GM10266 (cell line): ENCODE results near the gene ZNF367.

Experiments
- DNase-seq: peaks from one replicate; pipeline ENCODE4 v3.0.0; 2012; ENCODE audit errors: extremely low spot score
- TF ChIP-seq, protein P1 (sequence below): IDR thresholded peaks from 2 replicates; pipeline ENCODE4 v1.5.1; 2012; ENCODE audit warnings: mild to moderate bottlenecking, low read depth; ENCODE audit not compliant: control insufficient read depth, insufficient read depth; ENCODE audit errors: missing control alignments

ZNF367 gene

DNA sequence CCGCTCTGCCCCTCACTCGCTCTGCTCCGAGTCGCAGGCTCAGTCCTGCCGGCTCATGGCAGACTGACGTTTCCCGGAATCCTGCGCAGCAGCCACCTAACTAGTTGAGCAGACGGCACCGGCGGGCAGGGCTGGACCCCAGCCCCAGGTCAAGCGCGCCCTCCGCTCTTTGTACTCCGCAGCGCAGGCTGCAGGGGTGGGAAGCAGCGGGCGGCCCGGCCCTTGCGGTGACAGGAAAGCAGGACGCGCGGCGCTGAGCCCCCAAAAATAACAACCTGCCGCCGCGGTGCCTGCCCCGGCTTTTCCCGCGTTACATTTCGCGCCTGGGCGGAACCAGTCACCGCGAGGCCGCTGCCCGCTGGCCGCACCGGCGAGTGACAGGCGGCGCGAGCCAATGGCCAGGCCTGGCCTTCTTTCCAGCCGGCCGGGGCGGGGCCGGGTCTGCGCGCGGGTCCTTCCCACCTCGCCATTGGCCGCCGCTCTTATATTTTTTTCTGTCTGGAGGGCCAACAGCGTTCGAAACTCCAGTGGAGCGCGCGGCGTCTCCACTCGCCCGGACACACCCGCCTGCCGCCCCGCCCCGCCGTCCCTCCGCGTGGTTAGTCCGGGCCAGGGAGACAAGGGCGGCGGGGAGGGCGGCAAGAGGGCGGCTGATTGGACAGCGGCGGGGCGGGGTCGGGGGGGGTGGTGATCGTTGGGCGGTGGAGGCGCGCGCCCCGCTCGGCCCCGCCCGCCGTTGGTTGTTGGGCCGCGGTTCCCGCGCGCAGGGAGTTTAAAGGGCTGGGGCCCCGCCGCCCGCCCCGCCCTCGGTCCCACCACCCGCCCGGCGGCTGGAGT lies at the start of gene ZNF367:
ZNF367 (minus strand) TSS at position 288 of the 837 bp plus-strand sequence. CDS start 338 bp downstream, outside the sequence.
- TF ChIP-seq, protein P1, sequence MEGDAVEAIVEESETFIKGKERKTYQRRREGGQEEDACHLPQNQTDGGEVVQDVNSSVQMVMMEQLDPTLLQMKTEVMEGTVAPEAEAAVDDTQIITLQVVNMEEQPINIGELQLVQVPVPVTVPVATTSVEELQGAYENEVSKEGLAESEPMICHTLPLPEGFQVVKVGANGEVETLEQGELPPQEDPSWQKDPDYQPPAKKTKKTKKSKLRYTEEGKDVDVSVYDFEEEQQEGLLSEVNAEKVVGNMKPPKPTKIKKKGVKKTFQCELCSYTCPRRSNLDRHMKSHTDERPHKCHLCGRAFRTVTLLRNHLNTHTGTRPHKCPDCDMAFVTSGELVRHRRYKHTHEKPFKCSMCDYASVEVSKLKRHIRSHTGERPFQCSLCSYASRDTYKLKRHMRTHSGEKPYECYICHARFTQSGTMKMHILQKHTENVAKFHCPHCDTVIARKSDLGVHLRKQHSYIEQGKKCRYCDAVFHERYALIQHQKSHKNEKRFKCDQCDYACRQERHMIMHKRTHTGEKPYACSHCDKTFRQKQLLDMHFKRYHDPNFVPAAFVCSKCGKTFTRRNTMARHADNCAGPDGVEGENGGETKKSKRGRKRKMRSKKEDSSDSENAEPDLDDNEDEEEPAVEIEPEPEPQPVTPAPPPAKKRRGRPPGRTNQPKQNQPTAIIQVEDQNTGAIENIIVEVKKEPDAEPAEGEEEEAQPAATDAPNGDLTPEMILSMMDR = no peak
- peak; percentile 98 for DNase-seq

DNA sequence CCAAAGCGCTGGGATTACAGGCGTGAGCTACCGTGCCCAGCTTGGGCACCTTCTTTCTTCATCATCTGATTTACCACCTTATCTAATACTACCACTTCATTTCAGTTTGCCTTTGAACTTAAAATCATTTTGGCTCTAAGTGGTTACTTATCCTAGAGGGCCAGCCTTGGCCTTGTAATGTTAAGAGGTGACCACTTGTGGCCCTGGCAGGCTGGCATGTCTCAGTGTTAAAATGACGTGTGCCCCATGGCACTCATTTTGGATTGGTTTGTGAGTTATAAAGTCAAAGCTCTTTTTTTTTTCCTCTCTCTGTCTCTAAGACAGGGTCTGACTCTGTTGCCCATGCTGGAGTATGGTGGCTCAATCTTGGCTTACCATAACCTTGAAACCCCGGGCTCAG lies 49.6 kb upstream of the ZNF367 start:
- no peak for DNase-seq
- TF ChIP-seq, protein P1 = no peak

DNA sequence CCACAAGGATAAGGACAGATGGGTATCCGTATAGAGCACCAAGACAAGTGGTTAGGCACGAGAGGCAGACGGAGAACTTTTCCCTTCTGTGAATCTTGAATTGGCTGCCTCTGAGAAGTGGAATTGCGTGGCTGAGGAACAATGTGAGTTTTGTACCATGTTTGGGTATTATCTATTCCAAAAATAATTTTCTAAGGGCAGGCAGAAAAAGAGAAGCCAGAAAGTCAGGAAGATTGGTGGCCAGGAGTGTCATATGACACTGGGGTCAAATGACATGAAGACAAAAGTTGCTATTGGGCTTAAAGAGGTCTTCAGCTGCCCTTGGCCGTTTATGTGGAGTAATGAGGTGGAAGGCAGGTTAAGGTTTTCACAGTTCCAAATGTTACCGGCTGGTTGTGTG lies 46.3 kb upstream of the ZNF367 start:
- TF ChIP-seq, protein P1 = no peak
- no peak for DNase-seq

DNA sequence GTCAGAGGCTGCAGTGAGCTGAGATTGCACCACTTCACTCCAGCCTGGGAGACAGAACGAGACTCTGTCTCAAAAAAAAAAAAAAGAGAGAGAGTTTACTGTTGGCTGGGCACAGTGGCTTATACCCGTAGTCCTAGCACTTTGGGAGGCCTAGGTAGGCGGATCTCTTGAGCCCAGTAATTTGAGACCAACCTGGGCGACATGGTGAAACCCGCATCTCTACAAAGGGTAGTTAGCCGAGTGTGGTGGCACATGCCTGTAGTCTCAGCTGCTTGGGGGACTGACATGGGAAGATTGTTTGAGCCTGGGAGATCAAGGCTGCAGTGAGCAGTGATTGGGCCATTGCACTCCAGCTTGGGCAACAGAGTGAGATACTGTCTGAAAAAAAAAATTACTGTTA lies 44.4 kb upstream of the ZNF367 start:
- TF ChIP-seq, protein P1 = no peak
- DNase-seq = no peak

DNA sequence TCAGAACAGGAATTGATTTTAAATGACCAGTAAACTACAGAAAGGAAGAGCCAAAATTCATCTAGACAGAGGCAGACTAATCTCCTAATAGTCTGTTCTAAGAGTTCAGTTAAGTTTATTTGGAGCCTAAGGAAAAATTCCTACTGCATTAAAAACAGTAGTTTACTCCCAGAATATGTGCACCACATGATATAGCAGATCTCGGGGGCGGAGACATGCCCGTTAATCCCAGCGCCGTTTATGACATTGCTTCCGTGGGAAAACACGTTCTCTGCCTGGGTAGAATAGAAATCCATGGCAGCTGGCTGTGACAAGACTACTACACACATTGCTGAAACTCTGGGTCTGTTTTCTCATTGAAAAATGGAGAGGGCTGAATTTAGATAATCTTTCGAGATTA lies 43.2 kb upstream of the ZNF367 start:
- no peak for DNase-seq
- TF ChIP-seq, protein P1 = no peak

DNA sequence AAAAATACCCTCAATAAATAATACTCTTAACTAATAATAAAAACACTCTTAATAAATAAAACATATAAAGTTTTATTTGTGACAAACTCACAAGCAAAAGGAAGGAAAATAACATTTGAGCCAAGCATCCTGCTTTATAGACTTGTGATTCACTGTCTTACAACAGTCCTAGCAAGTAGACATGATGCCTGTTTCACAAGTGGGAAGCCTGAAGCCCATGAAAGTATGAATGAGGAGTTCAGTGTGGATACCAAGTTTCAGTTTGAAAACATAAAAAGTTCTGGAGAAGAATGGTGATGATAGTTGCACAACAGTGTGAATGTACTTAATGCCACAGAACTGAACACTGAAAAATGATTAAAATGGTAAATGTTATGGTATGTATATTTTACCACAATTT lies 42.7 kb upstream of the ZNF367 start:
- DNase-seq = no peak
- TF ChIP-seq, protein P1 = no peak

DNA sequence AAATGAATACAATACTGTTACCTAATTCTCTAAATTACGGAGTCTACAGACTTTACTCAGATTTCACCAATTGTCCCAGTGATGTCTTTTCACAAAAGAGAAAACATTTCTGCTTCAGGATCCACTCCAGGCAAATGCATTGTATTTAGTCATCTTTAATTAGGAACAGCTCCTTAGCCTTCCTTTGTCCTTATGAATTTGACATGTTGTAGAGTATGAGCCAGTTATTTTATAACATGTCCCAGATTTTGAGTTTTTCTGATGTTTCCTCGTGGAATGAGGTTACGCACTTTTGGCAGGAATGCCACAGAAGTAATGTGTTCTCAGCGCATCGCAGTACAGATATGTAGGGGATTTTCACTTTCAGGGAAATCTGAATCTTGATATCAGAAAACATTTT lies 42.3 kb upstream of the ZNF367 start:
- TF ChIP-seq, protein P1 = no peak
- no peak for DNase-seq
